Esophagus muscularis mucosa (tissue), 4 donors: ENCODE results near the gene SP2.

Experiments
- CTCF ChIP-seq, 3 experiments: fragments of 200-600 bp in 2 of 3; fragments of 450-650 bp in 1 of 3; sonication (generic) in 2 of 3; IDR thresholded peaks; one replicate each; pipeline ENCODE4 v1.5.1; 2017 to 2019; ENCODE audit warnings: antibody characterized with exemption in 3 of 3, mild to moderate bottlenecking in 2 of 3, moderate library complexity in 1 of 3
- EP300 ChIP-seq: sonication (generic); formaldehyde crosslinking; IDR thresholded peaks from one replicate; pipeline ENCODE4 v1.6.1; 2017; ENCODE audit warnings: antibody characterized with exemption
- POLR2A ChIP-seq: fragments of 450-650 bp; IDR thresholded peaks from one replicate; pipeline ENCODE4 v1.6.1; 2017; ENCODE audit warnings: antibody characterized with exemption, moderate library complexity, mild to moderate bottlenecking, low read depth
- POLR2AphosphoS5 ChIP-seq, 2 donors: sonication (generic); formaldehyde crosslinking; IDR thresholded peaks; one replicate each; pipeline ENCODE4 v1.6.1; 2017; ENCODE audit warnings: antibody characterized with exemption in 2 of 2

GRCh38 chr17:47895347-47895855, 635 bp upstream of the SP2 start:
- TF ChIP-seq CTCF (IDR thresholded peaks at IDR 0.05) = no peak
- no peak for TF ChIP-seq EP300
- peak; percentile 95 to 96 for TF ChIP-seq POLR2AphosphoS5 (IDR thresholded peaks at IDR 0.05)
- TF ChIP-seq POLR2A = peak; percentile 69
